Measurements from ENCODE around the gene BACH2.
"Not testable (repeated sequence)": the region's sequence is repeated elsewhere in the genome, so short reads cannot be mapped to it uniquely, and the experiment has no call there.

The BACH2 gene

GRCh38 chr6:90118581-90118980, 178.1 kb downstream of the BACH2 start:
- no peak for DNase-seq

- no peak for DNase-seq
These were observed 178.6 kb downstream of the BACH2 start for GRCh38 chr6:90118069-90118468.

GRCh38 chr6:90116126-90116525, 180.5 kb downstream of the BACH2 start:
- DNase-seq = not testable (repeated sequence)

GRCh38 chr6:90113389-90113788, 183.3 kb downstream of the BACH2 start:
- no peak for DNase-seq

GRCh38 chr6:90111387-90111786, 185.3 kb downstream of the BACH2 start:
- no peak for DNase-seq

- DNase-seq = no peak
These were observed 185.7 kb downstream of the BACH2 start for GRCh38 chr6:90110971-90111370.

- DNase-seq = no peak
These were observed 187.5 kb downstream of the BACH2 start for GRCh38 chr6:90109141-90109540.

- DNase-seq = no peak
These were observed 188.8 kb downstream of the BACH2 start for GRCh38 chr6:90107771-90108282.

- DNase-seq = no peak
These were observed 189.3 kb downstream of the BACH2 start for GRCh38 chr6:90107371-90107770.

GRCh38 chr6:90106449-90106848, 190.2 kb downstream of the BACH2 start:
- DNase-seq = no peak

GRCh38 chr6:90105506-90106170, 191.0 kb downstream of the BACH2 start:
- DNase-seq = no peak

- no peak for DNase-seq
These were observed 193.4 kb downstream of the BACH2 start for GRCh38 chr6:90103056-90103800.

GRCh38 chr6:90101403-90101802, 195.2 kb downstream of the BACH2 start:
- no peak for DNase-seq

GRCh38 chr6:90100059-90100665, 196.5 kb downstream of the BACH2 start:
- DNase-seq = no peak

- DNase-seq = no peak
These were observed 198.0 kb downstream of the BACH2 start for GRCh38 chr6:90098627-90099026.

- no peak for DNase-seq
These were observed 198.6 kb downstream of the BACH2 start for GRCh38 chr6:90098001-90098531.

GRCh38 chr6:90097356-90097755, 199.3 kb downstream of the BACH2 start:
- DNase-seq = no peak

- DNase-seq = no peak
These were observed 199.8 kb downstream of the BACH2 start for GRCh38 chr6:90096818-90097217.

- no peak for DNase-seq
These were observed 200.9 kb downstream of the BACH2 start for GRCh38 chr6:90095788-90096187.

GRCh38 chr6:90095145-90095544, 201.5 kb downstream of the BACH2 start:
- no peak for DNase-seq

GRCh38 chr6:90093558-90094073, 203.0 kb downstream of the BACH2 start:
- DNase-seq = no peak

GRCh38 chr6:90090866-90091265, 205.8 kb downstream of the BACH2 start:
- no peak for DNase-seq

- no peak for DNase-seq
These were observed 208.6 kb downstream of the BACH2 start for GRCh38 chr6:90088009-90088408.
